Uterus (tissue), 2 donors: ENCODE measurements around the gene CDC25C.

Source experiments
- CTCF ChIP-seq, 4 experiments: fragments of 200-600 bp in 2 of 4; fragments of 450-650 bp in 2 of 4; sonication (generic) in 2 of 4; IDR thresholded peaks; one replicate each; pipeline ENCODE4 v1.5.1; 2016 to 2019; ENCODE audit warnings: antibody characterized with exemption in 4 of 4, mild to moderate bottlenecking in 2 of 4, moderate library complexity in 1 of 4
- POLR2A ChIP-seq, 2 donors: fragments of 450-650 bp; IDR thresholded peaks; one replicate each; pipeline ENCODE4 v1.6.1; 2016; ENCODE audit warnings: antibody characterized with exemption in 2 of 2, mild to moderate bottlenecking in 1 of 2, moderate library complexity in 1 of 2

- no peak for TF ChIP-seq CTCF (IDR thresholded peaks at IDR 0.05)
- TF ChIP-seq POLR2A (IDR thresholded peaks at IDR 0.05): no peak
Observed at GRCh38 chr5:138336952-138337684, 5.5 kb upstream of the CDC25C start.
